ENCODE measurements around the gene XPNPEP1. TPM values are rescaled to one million over a fixed set of nuclear protein-coding genes. Genes with fewer than 3 reads are reported as not detected.

The XPNPEP1 gene
- total RNA-seq, 1 donor from 2014 or later: 94.6 TPM

DNA sequence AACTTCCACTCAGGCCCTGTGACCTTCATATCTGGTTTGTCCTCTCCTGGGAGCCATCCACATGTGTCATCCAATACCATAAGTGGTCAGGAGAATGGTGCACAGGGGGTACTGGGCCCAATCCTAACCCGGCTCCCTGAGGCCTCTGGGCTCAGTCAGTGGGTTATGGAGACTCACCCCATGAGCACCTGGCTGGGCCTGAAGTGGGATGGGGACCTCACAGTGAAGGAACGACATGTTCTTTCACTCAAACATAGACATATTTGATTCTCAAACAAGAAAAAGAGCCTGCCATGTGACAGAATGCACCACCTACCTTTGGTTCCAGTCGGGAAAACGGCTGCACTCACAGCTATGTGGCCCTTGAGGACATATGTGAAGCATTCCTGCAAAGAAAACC is 51.8 kb downstream of the XPNPEP1 start:
- Histone ChIP-seq H3K4me3 (ENCODE audit: low read depth, low read length) (no peak overlapping the region), H3K27me3 (ENCODE audit: control insufficient read depth, insufficient read depth, low read length) (no peaks in the 10 kb centered on the region), H3K36me3 (ENCODE audit: control insufficient read depth, insufficient read depth, low read length) (peaks cover 10% of the 10 kb centered on the region)
- no peak for DNase-seq (ENCODE audit: low read depth)
- TF ChIP-seq, protein P1, sequence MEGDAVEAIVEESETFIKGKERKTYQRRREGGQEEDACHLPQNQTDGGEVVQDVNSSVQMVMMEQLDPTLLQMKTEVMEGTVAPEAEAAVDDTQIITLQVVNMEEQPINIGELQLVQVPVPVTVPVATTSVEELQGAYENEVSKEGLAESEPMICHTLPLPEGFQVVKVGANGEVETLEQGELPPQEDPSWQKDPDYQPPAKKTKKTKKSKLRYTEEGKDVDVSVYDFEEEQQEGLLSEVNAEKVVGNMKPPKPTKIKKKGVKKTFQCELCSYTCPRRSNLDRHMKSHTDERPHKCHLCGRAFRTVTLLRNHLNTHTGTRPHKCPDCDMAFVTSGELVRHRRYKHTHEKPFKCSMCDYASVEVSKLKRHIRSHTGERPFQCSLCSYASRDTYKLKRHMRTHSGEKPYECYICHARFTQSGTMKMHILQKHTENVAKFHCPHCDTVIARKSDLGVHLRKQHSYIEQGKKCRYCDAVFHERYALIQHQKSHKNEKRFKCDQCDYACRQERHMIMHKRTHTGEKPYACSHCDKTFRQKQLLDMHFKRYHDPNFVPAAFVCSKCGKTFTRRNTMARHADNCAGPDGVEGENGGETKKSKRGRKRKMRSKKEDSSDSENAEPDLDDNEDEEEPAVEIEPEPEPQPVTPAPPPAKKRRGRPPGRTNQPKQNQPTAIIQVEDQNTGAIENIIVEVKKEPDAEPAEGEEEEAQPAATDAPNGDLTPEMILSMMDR (IDR thresholded peaks at IDR 0.05; ENCODE audit: insufficient read depth, low read length, poor library complexity, severe bottlenecking): no peak

DNA sequence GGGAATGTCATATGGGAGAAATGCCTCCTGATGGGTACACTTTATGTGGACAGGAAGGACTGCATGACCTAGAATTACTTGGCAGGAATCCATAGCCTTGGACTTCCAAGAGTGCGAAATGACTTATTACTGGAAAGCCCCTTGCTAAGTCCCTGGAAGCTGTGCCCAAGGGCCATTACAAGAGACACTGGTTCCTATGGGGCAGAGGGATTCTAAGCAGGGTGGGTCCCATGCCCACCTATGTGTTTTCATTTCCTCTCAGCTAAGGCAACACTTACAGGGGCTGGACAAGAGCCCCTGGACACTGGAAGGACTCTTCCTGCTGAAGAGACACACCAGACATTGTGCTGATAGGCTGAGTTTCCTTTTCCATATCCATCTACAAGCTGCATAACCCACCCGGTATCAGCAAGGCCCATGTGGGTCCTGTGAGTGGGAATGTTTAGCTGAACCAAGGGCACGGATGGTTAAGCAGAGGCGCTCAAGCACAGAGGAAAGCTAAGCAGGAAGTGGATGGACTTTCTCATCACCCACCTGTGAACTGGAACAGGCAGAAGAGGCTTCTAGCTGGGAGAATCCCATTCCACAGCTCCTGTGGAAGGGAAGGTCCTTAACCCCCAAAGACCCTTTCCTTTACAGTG is 56.2 kb downstream of the XPNPEP1 start:
- TF ChIP-seq, protein P1 (IDR thresholded peaks at IDR 0.05; ENCODE audit: insufficient read depth, low read length, poor library complexity, severe bottlenecking): no peak
- no peaks in the 10 kb centered on the region for H3K27me3 ChIP-seq (ENCODE audit: control insufficient read depth, insufficient read depth, low read length)
- H3K4me3 ChIP-seq (ENCODE audit: low read depth, low read length): no peak overlapping the region
- no peak for DNase-seq (ENCODE audit: low read depth)
- peaks cover 10% of the 10 kb centered on the region for H3K36me3 ChIP-seq (ENCODE audit: control insufficient read depth, insufficient read depth, low read length)

DNA sequence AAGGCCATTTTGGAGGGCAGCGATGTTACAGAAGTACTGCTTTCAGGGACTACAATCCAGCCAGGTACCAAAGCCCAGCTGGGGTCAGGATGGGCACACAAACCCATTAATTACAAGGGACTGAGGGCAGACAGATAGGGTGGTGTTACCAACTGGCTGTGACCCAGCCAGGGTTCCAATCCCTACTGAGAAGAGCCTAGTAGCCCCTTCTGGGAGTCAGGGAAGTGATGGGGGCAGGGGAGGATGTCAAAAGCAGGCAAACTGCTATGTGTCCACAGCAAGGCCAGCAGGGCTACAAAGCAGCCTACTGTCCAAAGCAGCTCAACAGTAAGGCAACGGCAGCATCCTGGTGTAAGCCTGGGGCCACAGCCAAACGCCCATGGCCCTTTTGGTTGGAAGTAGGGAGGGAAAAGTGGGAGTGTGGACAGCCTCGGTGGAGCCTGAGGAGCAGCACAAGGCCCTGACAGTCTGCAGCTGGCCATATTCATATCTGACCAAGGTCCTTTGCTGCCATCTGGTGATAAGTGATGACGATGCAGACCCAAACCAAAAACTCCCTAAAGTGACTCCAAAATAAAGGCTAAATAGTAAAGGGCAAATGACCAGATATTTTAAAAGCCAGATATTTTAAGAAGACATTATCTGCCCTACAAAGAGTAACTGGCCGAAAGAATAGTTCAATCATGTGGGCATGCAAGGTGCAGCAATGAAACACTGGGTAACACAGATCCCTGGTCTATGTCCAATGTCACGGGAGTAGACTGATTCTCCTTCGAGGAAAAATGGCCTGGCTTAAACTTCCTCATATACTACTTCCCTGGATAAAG is 56.9 kb downstream of the XPNPEP1 start:
- Histone ChIP-seq H3K4me3 (ENCODE audit: low read depth, low read length) (no peak overlapping the region), H3K36me3 (ENCODE audit: control insufficient read depth, insufficient read depth, low read length) (peaks cover 9% of the 10 kb centered on the region), H3K27me3 (ENCODE audit: control insufficient read depth, insufficient read depth, low read length) (no peaks in the 10 kb centered on the region)
- TF ChIP-seq, protein P1 (IDR thresholded peaks at IDR 0.05; ENCODE audit: insufficient read depth, low read length, poor library complexity, severe bottlenecking): peak; percentile 28
- DNase-seq (ENCODE audit: low read depth): no peak

DNA sequence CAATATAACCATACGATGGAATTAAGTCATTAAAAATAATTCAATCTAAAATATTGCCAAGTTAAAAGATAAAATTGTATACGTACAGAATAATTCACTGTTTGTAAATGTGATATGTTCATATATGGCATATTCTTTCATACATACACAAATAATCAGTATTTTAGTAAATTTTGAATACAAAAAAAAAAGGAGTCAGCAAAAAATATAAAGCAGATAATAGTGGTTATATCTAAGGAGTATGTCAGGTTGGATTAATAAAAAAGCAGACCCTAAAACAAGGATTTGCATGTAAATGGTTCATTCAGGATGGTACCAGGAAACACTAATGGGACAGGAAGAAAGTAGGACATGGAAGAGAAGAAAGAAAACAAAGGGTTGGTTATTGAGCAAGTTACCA is 59.5 kb downstream of the XPNPEP1 start:
- TF ChIP-seq, protein P1 (IDR thresholded peaks at IDR 0.05; ENCODE audit: insufficient read depth, low read length, poor library complexity, severe bottlenecking): no peak
- no peaks in the 10 kb centered on the region for H3K27me3 ChIP-seq (ENCODE audit: control insufficient read depth, insufficient read depth, low read length)
- H3K36me3 ChIP-seq (ENCODE audit: control insufficient read depth, insufficient read depth, low read length): peaks cover 6% of the 10 kb centered on the region
- H3K4me3 ChIP-seq (ENCODE audit: low read depth, low read length): no peak overlapping the region
- DNase-seq (ENCODE audit: low read depth): no peak

DNA sequence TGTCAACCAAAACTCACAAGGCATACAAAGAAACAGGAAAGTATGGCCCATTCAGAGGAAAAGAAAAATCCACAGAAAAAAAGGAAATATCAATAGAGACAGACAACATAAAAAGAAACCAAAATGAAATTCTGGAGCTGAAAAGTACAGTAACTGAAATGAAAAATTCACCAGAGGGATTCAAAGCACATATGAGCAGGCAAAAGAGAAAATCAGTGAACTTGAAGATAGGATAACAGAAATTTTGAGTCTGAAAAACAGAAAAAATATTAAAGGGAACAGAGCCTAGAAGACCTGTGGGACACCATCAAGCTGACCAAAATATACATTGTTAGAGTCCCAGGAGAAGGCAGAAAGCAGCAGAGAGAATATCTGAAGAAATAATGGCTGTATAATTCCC is 60.6 kb downstream of the XPNPEP1 start:
- Histone ChIP-seq H3K27me3 (ENCODE audit: control insufficient read depth, insufficient read depth, low read length) (no peaks in the 10 kb centered on the region), H3K4me3 (ENCODE audit: low read depth, low read length) (no peak overlapping the region), H3K36me3 (ENCODE audit: control insufficient read depth, insufficient read depth, low read length) (peaks cover 4% of the 10 kb centered on the region)
- TF ChIP-seq, protein P1 (IDR thresholded peaks at IDR 0.05; ENCODE audit: insufficient read depth, low read length, poor library complexity, severe bottlenecking): no peak
- no peak for DNase-seq (ENCODE audit: low read depth)

Measured in kidney epithelial cell (primary cell).